NT2/D1 (cell line): ENCODE measurements around the gene ERI3.

ENCODE experiments used
- YY1 ChIP-seq: IDR thresholded peaks from 2 replicates; pipeline ENCODE4 v1.6.1; 2011; ENCODE audit not compliant: insufficient read length, insufficient read depth
- ZNF274 ChIP-seq: IDR thresholded peaks from 2 replicates; pipeline ENCODE4 v1.6.1; 2011; ENCODE audit warnings: mild to moderate bottlenecking, low read depth, low read length

DNA sequence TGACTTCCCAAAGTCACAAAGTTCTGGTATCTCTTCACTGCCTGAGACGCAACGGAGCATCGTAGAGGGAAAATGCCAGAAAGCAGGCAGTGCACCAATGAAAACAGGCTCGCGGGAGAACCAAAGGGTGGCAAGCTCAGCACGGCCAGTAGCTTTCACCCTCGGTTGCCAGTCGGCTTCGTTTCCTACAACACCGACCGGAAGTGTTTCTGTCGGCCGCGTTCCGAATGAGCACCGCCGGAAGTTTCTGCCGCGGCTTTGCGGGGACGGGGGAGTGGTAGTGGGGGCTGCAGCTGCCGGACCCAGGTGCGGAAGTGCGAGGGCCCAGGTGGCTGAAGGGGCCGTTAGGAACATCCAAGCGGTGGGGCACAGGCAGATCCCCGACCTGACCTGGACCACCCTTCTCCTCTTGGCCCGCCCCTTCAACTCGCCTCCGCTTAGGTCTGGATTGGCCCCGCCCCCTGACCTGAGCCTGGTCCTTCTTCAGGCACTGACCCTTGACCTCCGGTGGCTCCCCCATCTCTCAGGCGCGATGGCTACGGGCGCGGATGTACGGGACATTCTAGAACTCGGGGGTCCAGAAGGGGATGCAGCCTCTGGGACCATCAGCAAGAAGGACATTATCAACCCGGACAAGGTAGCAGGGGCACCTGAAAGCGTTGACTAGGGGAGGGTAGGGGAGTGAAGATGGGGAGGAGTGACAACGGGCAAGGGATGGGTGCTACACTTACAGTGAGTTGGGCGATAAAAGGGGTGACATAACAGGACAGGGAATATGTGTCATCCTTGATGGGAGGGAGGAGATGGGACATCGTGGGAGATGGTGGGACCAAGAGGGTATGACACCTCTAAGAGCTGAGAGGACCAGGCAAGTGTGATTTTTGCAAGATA lies 141.6 kb downstream of the ERI3 start, which contains the start of gene DMAP1:
- no peak for TF ChIP-seq ZNF274
- peak; percentile 58 for TF ChIP-seq YY1
